K562 (cell line): ENCODE data around the gene CACNA1A. TPM values are rescaled to one million over a fixed set of nuclear protein-coding genes. Genes with fewer than 3 reads are reported as not detected.

Source experiments
- ATAC-seq: fragments of 200-7000 bp; cut with Tn5 transposase; 3 replicates; pipeline ENCODE4 v1.9.1; 2020; ENCODE audit warnings: moderate library complexity
- BruUV-seq: library from RNA; stranded (reverse); fragments of 400-500 nt; replicated peaks from 2 replicates; lab custom pipeline; 2021; lab: Mats Ljungman, UMichigan
- CTCF ChIA-PET: fragments of 300-600 bp; formaldehyde crosslinking; extraction: SDS; loops from one replicate; lab custom pipeline; 2021; ENCODE audit warnings: low intra/inter-chr PET ratio; lab: Yijun Ruan, JAX
- POLR2A ChIA-PET: fragments of 300-600, 350-650 bp; sonication (Branson Sonifier 250); formaldehyde crosslinking; extraction: SDS; loops from one replicate; lab custom pipeline; 2021; ENCODE audit warnings: antibody characterized with exemption, inconsistent platforms; lab: Yijun Ruan, JAX
- DNase-seq, 4 experiments: peaks; one replicate each; pipeline versions ENCODE4 v3.0.0 to v3.0.0-alpha.2; 2011 to 2018; ENCODE audit warnings: low spot score in 3 of 4, mixed read lengths in 3 of 4; ENCODE audit errors: extremely low read depth in 1 of 4
- FAIRE-seq: peaks from 2 replicates; lab custom pipeline; 2011; peaks lifted over from hg19 to GRCh38; lab: Jason Lieb, UNC
- H2AFZ ChIP-seq: 2 replicates; pipeline ENCODE4 v1.6.0; 2011; ENCODE audit warnings: low read depth, low read length, control low read depth, inconsistent platforms
- H3K27ac ChIP-seq: fragments of 200-600 bp; 3 replicates; pipeline ENCODE4 v1.8.0; 2011; ENCODE audit warnings: low read depth, mild to moderate bottlenecking, control low read depth, inconsistent platforms, low read length, moderate library complexity, mixed read lengths; ENCODE audit errors: extremely low read depth
- H3K27me3 ChIP-seq, 2 experiments: fragments of 300-600 bp in 1 of 2; 2 replicates in 1 of 2; 3 replicates in 1 of 2; pipeline versions ENCODE4 v1.6.0 to v1.8.0; 2011; ENCODE audit warnings: inconsistent platforms in 2 of 2, low read length in 2 of 2, mild to moderate bottlenecking in 1 of 2, mixed read lengths in 1 of 2, moderate library complexity in 1 of 2; ENCODE audit not compliant: control insufficient read depth in 2 of 2, insufficient read depth in 2 of 2
- H3K36me3 ChIP-seq: fragments of 300-600 bp; 3 replicates; pipeline ENCODE4 v1.8.0; 2011; ENCODE audit warnings: mild to moderate bottlenecking, low read length, inconsistent platforms; ENCODE audit not compliant: control insufficient read depth, insufficient read depth
- H3K4me1 ChIP-seq, 2 experiments: fragments of 200-600 bp in 1 of 2; replicated peaks in 1 of 2; 2 replicates in 1 of 2; 3 replicates in 1 of 2; pipeline versions ENCODE4 v1.5.1 to v1.8.0; 2011; ENCODE audit warnings: inconsistent platforms in 2 of 2, low read length in 2 of 2, mild to moderate bottlenecking in 1 of 2, mixed read lengths in 1 of 2, moderate library complexity in 1 of 2; ENCODE audit not compliant: control insufficient read depth in 2 of 2, insufficient read depth in 2 of 2
- H3K4me2 ChIP-seq: 2 replicates; pipeline ENCODE4 v1.6.1; 2011; ENCODE audit warnings: low read length, control low read depth, inconsistent platforms, mixed read lengths; ENCODE audit not compliant: insufficient read depth
- H3K4me3 ChIP-seq: fragments of 200-600 bp; sonication (generic), shearing (Covaris generic); 2 replicates; pipeline ENCODE4 v1.5.1; 2016; ENCODE audit warnings: control low read depth, inconsistent platforms
- H3K79me2 ChIP-seq: fragments of 200-600 bp; 3 replicates; pipeline ENCODE4 v1.8.0; 2011; ENCODE audit warnings: low read length, inconsistent platforms; ENCODE audit not compliant: control insufficient read depth, insufficient read depth
- H3K9ac ChIP-seq, 2 experiments: 2 replicates each; pipeline versions ENCODE4 v1.6.0 to v1.6.1; 2011; ENCODE audit warnings: low read depth in 2 of 2, low read length in 2 of 2, control low read depth in 1 of 2, inconsistent platforms in 1 of 2, mild to moderate bottlenecking in 1 of 2, mixed read lengths in 1 of 2; ENCODE audit not compliant: insufficient read depth in 1 of 2
- H3K9me1 ChIP-seq: one replicate; pipeline ENCODE4 v1.6.0; 2011; ENCODE audit warnings: inconsistent platforms, mild to moderate bottlenecking, low read length, moderate library complexity; ENCODE audit not compliant: control insufficient read depth, insufficient read depth
- H3K9me3 ChIP-seq: replicated peaks from 2 replicates; pipeline ENCODE4 v1.5.1; 2011; ENCODE audit warnings: low read depth, low read length, inconsistent platforms; ENCODE audit not compliant: control insufficient read depth, insufficient read depth
- H4K20me1 ChIP-seq: replicated peaks from 2 replicates; pipeline ENCODE4 v1.6.1; 2011; ENCODE audit warnings: low read length, inconsistent platforms, mixed read lengths; ENCODE audit not compliant: control insufficient read depth, insufficient read depth
- ATF3 ChIP-seq, 2 experiments: fragments of 450-650 bp in 1 of 2; sonication (generic) in 1 of 2; formaldehyde crosslinking in 1 of 2; IDR thresholded peaks in 1 of 2; conservative IDR thresholded peaks in 1 of 2; 2 replicates each; pipeline versions ENCODE4 v1.6.1 to v1.8.1; 2016 to 2023; ENCODE audit warnings: mild to moderate bottlenecking in 2 of 2, moderate library complexity in 2 of 2, inconsistent platforms in 1 of 2, missing genetic modification reagents in 1 of 2
- CREM ChIP-seq: IDR thresholded peaks from 2 replicates; pipeline ENCODE4 v1.6.1; 2014; ENCODE audit warnings: antibody characterized with exemption, low read depth
- CTCF ChIP-seq, 3 experiments: IDR thresholded peaks in 2 of 3; conservative IDR thresholded peaks in 1 of 3; 2 replicates each; pipeline ENCODE4 v1.5.1; 2011 to 2012; ENCODE audit warnings: low read length in 3 of 3, mild to moderate bottlenecking in 3 of 3, control low read depth in 2 of 3, improper control_type of control experiment in 1 of 3, inconsistent platforms in 1 of 3, low read depth in 1 of 3, mixed read lengths in 1 of 3, moderate library complexity in 1 of 3; ENCODE audit not compliant: insufficient read depth in 2 of 3
- ETS1 ChIP-seq: conservative IDR thresholded peaks from 2 replicates; pipeline ENCODE4 v1.6.1; 2011; ENCODE audit warnings: low read depth, mild to moderate bottlenecking, low read length; ENCODE audit not compliant: control insufficient read depth
- HMBOX1 ChIP-seq: sonication (generic); IDR thresholded peaks from 2 replicates; pipeline ENCODE4 v1.6.1; 2016
- JUNB ChIP-seq: fragments of 450-650 bp; formaldehyde crosslinking; conservative IDR thresholded peaks from 2 replicates; pipeline ENCODE4 v1.4.0; 2020; ENCODE audit warnings: mild to moderate bottlenecking
- MAFK ChIP-seq: IDR thresholded peaks from 2 replicates; pipeline ENCODE4 v1.6.1; 2011; ENCODE audit warnings: low read length, improper control_type of control experiment
- RAD21 ChIP-seq, 2 experiments: fragments of 250-450 bp in 1 of 2; fragments of 450-650 bp in 1 of 2; sonication (Bioruptor Pico) in 1 of 2; formaldehyde crosslinking in 1 of 2; IDR thresholded peaks in 1 of 2; conservative IDR thresholded peaks in 1 of 2; 2 replicates each; pipeline versions ENCODE4 v1.4.0 to v1.8.0; 2020 to 2022; ENCODE audit warnings: mild to moderate bottlenecking in 2 of 2, moderate library complexity in 1 of 2
- RFX5 ChIP-seq: IDR thresholded peaks from 2 replicates; pipeline ENCODE4 v1.6.1; 2011; ENCODE audit warnings: low read depth, mild to moderate bottlenecking, improper control_type of control experiment, low read length
- TCF3 ChIP-seq: sonication (generic); formaldehyde crosslinking; IDR thresholded peaks from 2 replicates; pipeline ENCODE4 v1.4.0; 2020; ENCODE audit warnings: mild to moderate bottlenecking, missing genetic modification reagents
- TEAD1 ChIP-seq, 2 experiments: fragments of 450-650 bp in 1 of 2; sonication (generic) in 1 of 2; formaldehyde crosslinking; IDR thresholded peaks; 2 replicates each; pipeline versions ENCODE4 v1.4.0 to v1.8.0; 2020 to 2022; ENCODE audit warnings: mild to moderate bottlenecking in 2 of 2, missing genetic modification reagents in 1 of 2
- TEAD4 ChIP-seq, 2 experiments: sonication (generic) in 1 of 2; formaldehyde crosslinking in 1 of 2; IDR thresholded peaks; 2 replicates each; pipeline versions ENCODE4 v1.6.1 to v1.8.0; 2012 to 2022; ENCODE audit warnings: borderline replicate concordance in 1 of 2, inconsistent platforms in 1 of 2, low read length in 1 of 2, mild to moderate bottlenecking in 1 of 2, missing genetic modification reagents in 1 of 2
- USF2 ChIP-seq: sonication (generic); formaldehyde crosslinking; IDR thresholded peaks from 2 replicates; pipeline ENCODE4 v1.5.0; 2020; ENCODE audit warnings: missing genetic modification reagents
- XRCC5 ChIP-seq: fragments of 200-400 bp; formaldehyde crosslinking; IDR thresholded peaks from 2 replicates; pipeline ENCODE4 v1.6.1; 2017; ENCODE audit warnings: low read depth, mild to moderate bottlenecking, low read length
- ZNF316 ChIP-seq: fragments of 450-650 bp; IDR thresholded peaks from 2 replicates; pipeline ENCODE4 v1.6.1; 2016
- WGBS: fragments of 100-300 bp; shearing (Covaris generic); methylation state at CpG from one replicate; pipeline ENCODE4 v1.1.6; 2016; ENCODE audit warnings: low coverage, mixed read lengths; ENCODE audit not compliant: insufficient coverage; ENCODE audit errors: missing lambda C conversion rate; 5-methylcytosine and 5-hydroxymethylcytosine counted together
- in situ Hi-C: fragments of 300-500 bp; cut with MboI; formaldehyde crosslinking; loops from 4 replicates; pipeline ENCODE4 v1.15.0; 2018; ENCODE audit warnings: inconsistent platforms, mixed read lengths
- intact Hi-C: fragments of 100-400 bp; cut with micrococcal nuclease; formaldehyde crosslinking; loops from 2 replicates; pipeline ENCODE4 v1.14.2; 2022
- polyA plus RNA-seq, 8 experiments: library from polyadenylated mRNA; depleted of rRNA in 4 of 8; stranded (reverse) in 5 of 8; unstranded in 3 of 8; fragments of >200 nt; fragmentation: Nextera tagmentation in 2 of 8; fragmentation: Illumina TruSeq in 1 of 8; extraction: Ambion mirVana in 2 of 8; extraction: Trizol in 1 of 8; gene quantifications; 2 replicates each; pipeline versions ENCODE4 v1.2.1 to v1.2.3, GENCODE V29; 2011 to 2014; ENCODE audit warnings: inconsistent platforms in 1 of 8, missing spikeins in 1 of 8
- total RNA-seq, 7 experiments: library from RNA; depleted of rRNA in 6 of 7; stranded (reverse); fragments of >200 nt in 6 of 7; fragmentation: Illumina TruSeq in 2 of 7; extraction: Trizol in 2 of 7; gene quantifications; 2 replicates each; pipeline versions ENCODE4 v1.2.1 to v1.2.3, GENCODE V29; 2011 to 2021; ENCODE audit warnings: low replicate concordance in 1 of 7

CACNA1A gene
- total and polyA plus RNA-seq, 9 of the 15 experiments (the other 6 are each of a cell fraction or from before 2014, with no cell fraction given): 0.03 to 0.20 (median 0.09) TPM; not detected in 1

DNA sequence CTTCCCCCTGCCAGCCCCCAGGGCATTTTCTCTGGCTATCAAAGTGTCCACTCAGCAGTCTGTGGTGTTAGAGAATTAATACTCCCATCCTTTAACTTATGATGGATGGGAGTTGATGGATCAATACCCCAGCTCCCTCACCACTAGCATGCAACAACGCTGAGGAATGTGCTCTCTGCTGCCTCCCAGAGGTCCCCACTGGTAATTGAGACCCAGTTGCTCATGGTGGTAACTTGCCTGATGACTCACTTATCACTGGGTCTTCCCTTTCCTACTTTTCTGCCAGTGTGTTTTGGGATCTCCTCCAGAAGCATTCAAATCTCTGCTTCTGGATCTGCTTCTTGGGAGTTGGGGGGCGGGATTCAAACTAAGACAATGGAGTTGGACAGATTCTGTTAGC, 20.3 kb upstream of the CACNA1A start:
- ChIA-PET POLR2A (no interaction called here), CTCF (interaction anchor here (1.1 kb wide), 1 partner anchor 249 kb away, joined by 5 read pairs; no protein-coding TSS in a partner anchor)
- DNase-seq: peak; percentile 33 to 56 (median 48)
- peak; percentile 80 for FAIRE-seq
- Histone ChIP-seq H2AFZ (no peak overlapping the region), H3K4me1 (no peaks in the 10 kb centered on the region), H3K27me3 (no peaks in the 10 kb centered on the region), H3K9me1 (no peaks in the 10 kb centered on the region), H3K79me2 (no peaks in the 10 kb centered on the region), H3K27ac (no peak overlapping the region), H3K9ac (no peak overlapping the region), H4K20me1 (no peaks in the 10 kb centered on the region), H3K36me3 (no peaks in the 10 kb centered on the region), H3K4me3 (no peak overlapping the region), H3K9me3 (no peaks in the 10 kb centered on the region), H3K4me2 (no peak overlapping the region)
- peak; percentile 78 for ATAC-seq
- WGBS: 0% methylated on average over 2 of the region's 2 CpGs
- in situ Hi-C loops (no loop called here), intact Hi-C loops (no loop called here)
- BruUV-seq: no TSS peak
- TF ChIP-seq CREM (0 out of 2 replicates have a peak, but pooled peaks have one; percentile 8), RFX5 (peak; percentile 47; the same call in 1 of the 2 replicates), TCF3 (CRISPR knock-in tag) (no peak), ZNF316 (0 out of 2 replicates have a peak, but pooled peaks have one; percentile 32), XRCC5 (0 out of 2 replicates have a peak, but pooled peaks have one; percentile 35), ETS1 (no peak), HMBOX1 (peak; percentile 26; the same call in 1 of the 2 replicates), USF2 (CRISPR knock-in tag) (no peak), RAD21 (CRISPR knock-in tag; conservative IDR thresholded peaks at IDR 0.05 in 1 of 2, IDR thresholded peaks at IDR 0.05 in 1 of 2) (peak in 1 of 2 experiments; percentile 12; a peak in 1 of 4 replicates), MAFK (peak; percentile 9; the same call in 1 of the 2 replicates), TEAD1 (CRISPR knock-in tag; IDR thresholded peaks at IDR 0.05) (0 out of 4 replicates have a peak, but pooled peaks of 1 of the 2 experiments have one; percentile 62), TEAD4 (IDR thresholded peaks at IDR 0.05; ENCODE audit: low read length) (peak; percentile 50), TEAD4 (CRISPR knock-in tag; IDR thresholded peaks at IDR 0.05; ENCODE audit: borderline replicate concordance) (no peak), CTCF (IDR thresholded peaks at IDR 0.05 in 2 of 3, conservative IDR thresholded peaks at IDR 0.05 in 1 of 3; ENCODE audit: insufficient read depth in 2 of 3, low read depth in 1 of 3, low read length in 3 of 3) (peak; percentile 60 to 75 (median 65)), ATF3 (IDR thresholded peaks at IDR 0.05) (peak; percentile 65), ATF3 (CRISPR knock-in tag; conservative IDR thresholded peaks at IDR 0.05) (no peak), JUNB (CRISPR knock-in tag) (no peak)
